Dermis microvascular lymphatic vessel endothelial cell (primary cell): ENCODE data around the gene PLSCR5. TPM values are rescaled to one million over a fixed set of nuclear protein-coding genes. Genes with fewer than 3 reads are reported as not detected.

Source experiments
- DNase-seq, 2 donors: peaks; one replicate each; pipeline versions ENCODE4 v3.0.0 to v3.0.0-alpha.2; 2010; ENCODE audit warnings: low read depth in 2 of 2
- total RNA-seq: library from RNA; depleted of rRNA; stranded (reverse); fragments of >200 nt; gene quantifications from 2 replicates; pipeline ENCODE4 v1.2.1, GENCODE V29; 2014

The PLSCR5 gene
- total RNA-seq, 1 donor from 2014 or later, result not detected

- DNase-seq, result peak; percentile 27 to 49
Measured at GRCh38 chr3:146589899-146590508, 15.1 kb downstream of the PLSCR5 start.

- no peak for DNase-seq
Measured at GRCh38 chr3:146585156-146585555, 20.0 kb downstream of the PLSCR5 start.

GRCh38 chr3:146581951-146582467 lies 23.1 kb downstream of the PLSCR5 start:
- no peak for DNase-seq

GRCh38 chr3:146581080-146581601 lies 24.0 kb downstream of the PLSCR5 start:
- peak in 1 of 2 donors; percentile 2 for DNase-seq

GRCh38 chr3:146577662-146578061 lies 27.5 kb downstream of the PLSCR5 start:
- DNase-seq, result peak; percentile 73 to 75

GRCh38 chr3:146575636-146576035 lies 29.5 kb downstream of the PLSCR5 start:
- DNase-seq, result no peak

- DNase-seq, result no peak
Measured at GRCh38 chr3:146574173-146574572, 31.0 kb downstream of the PLSCR5 start.

- DNase-seq, result no peak
Measured at GRCh38 chr3:146569314-146569713, 35.8 kb downstream of the PLSCR5 start.

GRCh38 chr3:146566138-146566537 lies 39.0 kb downstream of the PLSCR5 start:
- no peak for DNase-seq

- DNase-seq, result no peak
Measured at GRCh38 chr3:146561879-146562278, 43.3 kb downstream of the PLSCR5 start.

- no peak for DNase-seq
Measured at GRCh38 chr3:146561463-146561862, 43.7 kb downstream of the PLSCR5 start.

GRCh38 chr3:146560678-146561077 lies 44.5 kb downstream of the PLSCR5 start:
- DNase-seq, result no peak

- DNase-seq, result no peak
Measured at GRCh38 chr3:146559388-146559787, 45.8 kb downstream of the PLSCR5 start.

- DNase-seq, result no peak
Measured at GRCh38 chr3:146558781-146559180, 46.4 kb downstream of the PLSCR5 start.

GRCh38 chr3:146557745-146558144 lies 47.4 kb downstream of the PLSCR5 start:
- no peak for DNase-seq

- DNase-seq, result no peak
Measured at GRCh38 chr3:146555311-146555710, 49.8 kb downstream of the PLSCR5 start.

GRCh38 chr3:146554151-146554760 lies 50.9 kb downstream of the PLSCR5 start:
- no peak for DNase-seq

- DNase-seq, result peak in 1 of 2 donors; percentile 30
Measured at GRCh38 chr3:146550743-146551510, 54.2 kb downstream of the PLSCR5 start.

GRCh38 chr3:146550070-146550615 lies 55.0 kb downstream of the PLSCR5 start:
- DNase-seq, result no peak

- DNase-seq, result no peak
Measured at GRCh38 chr3:146547235-146547835, 57.8 kb downstream of the PLSCR5 start.

GRCh38 chr3:146546366-146546965 lies 58.7 kb downstream of the PLSCR5 start:
- DNase-seq, result no peak
